Islet precursor cell (in vitro differentiated cells): ENCODE results near the gene GPC6.

ENCODE experiments used
- DNase-seq: peaks from one replicate; pipeline ENCODE4 v3.0.0-alpha.2; 2018

Gene GPC6

DNA sequence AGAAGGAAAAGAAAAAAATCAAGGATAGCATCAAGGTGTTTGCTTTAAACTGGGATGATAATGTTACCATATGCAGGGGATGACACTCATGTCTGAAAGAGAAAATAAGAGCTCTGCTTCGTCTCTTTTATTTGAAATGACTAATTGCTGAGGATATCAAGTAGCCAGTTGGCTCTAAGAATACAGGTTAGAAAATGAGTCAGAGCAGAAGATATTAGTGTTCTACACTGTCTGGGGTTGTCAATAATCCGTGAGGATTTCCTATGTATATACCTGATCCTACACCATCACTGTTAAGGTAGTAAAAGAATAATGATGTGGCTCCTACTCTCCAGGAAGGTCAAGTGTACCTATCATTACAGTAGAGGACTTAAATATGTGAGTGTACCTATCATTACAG, 562.5 kb downstream of the GPC6 start:
- no peak for DNase-seq

DNA sequence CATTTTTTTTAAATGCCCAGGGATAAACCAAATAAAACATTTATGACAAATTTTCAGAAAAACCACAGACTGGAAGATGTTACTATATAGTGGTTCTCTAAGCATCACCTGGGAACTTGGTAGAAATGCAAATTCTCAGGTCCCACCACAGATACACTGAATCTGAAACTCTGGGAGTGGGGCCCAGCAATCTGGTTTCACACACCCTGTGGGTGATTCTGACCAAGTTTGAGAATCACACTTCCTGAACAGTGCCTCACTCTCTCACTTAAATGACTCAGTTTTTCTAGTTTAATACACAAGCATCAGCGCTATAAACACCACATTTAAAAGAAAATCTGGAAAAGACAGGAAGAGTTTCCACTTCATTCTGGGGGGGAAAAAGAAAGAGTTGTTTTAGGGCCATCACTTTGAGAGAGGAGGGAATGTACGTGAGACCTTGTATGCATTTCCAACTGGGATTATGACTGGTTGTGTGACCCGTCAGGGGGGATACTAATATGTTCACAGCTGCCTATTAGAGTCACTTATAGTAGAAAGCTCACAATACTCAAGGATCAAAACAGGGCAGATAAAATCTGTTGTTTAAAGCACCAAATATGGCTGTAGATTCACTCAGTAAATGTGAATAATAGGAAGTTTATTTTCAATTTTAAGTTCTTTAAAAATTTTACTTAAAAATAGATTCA, 567.7 kb downstream of the GPC6 start:
- DNase-seq: no peak

DNA sequence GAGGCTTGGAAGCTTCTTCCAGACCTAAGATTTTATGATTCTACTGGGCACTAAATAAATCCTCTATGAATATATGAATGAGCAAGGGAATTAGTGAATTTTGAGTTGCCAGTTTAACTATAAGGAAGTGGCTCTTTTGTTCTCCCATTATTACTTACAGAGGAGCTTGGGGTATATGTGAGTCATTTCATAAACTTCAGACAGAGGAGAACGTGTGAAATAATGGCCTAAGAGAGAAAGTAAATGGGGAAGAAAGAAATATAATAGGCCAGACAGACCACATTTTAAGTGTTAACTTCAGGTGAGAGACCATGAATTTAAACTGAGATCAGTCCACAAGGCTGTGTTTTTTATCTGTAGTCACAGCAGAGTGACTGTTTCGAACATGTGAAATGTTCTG, 570.9 kb downstream of the GPC6 start:
- no peak for DNase-seq

DNA sequence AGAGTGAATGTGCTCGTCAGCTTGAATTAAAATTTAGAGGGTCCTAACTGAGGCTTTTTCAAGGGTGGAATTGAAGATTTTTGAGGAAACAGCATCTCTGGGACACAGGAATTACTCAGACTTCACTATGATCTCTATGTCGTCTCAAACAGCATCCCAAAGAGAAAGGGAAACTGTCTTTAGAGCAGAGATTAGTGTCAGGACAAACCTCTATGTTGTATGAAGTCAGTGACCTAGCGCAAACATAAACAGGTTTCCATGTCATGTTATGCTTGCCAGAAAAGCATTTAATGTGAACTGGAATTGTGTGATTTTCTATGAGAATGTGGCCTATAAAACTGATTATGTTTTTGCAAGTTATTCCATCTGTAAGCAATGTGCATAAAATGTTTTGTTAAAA, 573.7 kb downstream of the GPC6 start:
- DNase-seq: no peak

DNA sequence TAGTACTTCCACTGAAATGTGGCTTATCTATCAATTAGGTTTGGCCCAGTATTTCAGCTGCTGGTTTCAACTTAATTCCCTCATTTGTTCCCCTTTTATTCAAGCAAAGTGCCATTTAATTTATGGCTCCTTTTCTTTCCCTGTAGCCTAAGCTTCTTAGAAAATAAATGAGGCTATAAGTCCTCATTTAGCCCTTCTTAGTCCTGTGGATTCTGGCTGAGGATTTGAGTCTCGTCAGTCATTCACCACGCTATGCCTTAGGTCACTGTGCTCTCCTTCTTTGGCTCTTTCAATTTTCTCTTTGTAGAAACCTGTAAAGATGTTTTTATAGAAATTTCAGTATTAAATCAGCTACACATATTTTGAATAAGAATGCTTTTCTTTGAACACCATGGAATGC, 579.1 kb downstream of the GPC6 start:
- no peak for DNase-seq

DNA sequence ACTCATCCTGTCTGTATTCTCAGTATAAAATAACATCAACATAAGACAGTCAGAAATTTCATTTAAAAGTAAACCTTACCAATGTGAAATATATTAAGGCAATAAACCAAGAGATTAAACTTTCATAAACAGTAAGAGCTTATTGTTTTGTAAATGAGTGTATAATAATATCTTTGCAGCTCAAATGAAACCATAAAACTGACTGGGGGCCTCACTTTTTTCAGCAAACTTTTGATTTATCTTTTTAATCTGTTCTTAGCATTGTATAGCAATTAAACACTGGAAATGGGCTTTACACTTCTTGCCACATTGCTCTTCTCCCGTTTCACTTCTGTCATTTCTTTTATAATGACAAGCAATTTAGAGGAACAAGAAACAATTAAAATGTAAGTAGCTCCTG, 580.3 kb downstream of the GPC6 start:
- DNase-seq: no peak

DNA sequence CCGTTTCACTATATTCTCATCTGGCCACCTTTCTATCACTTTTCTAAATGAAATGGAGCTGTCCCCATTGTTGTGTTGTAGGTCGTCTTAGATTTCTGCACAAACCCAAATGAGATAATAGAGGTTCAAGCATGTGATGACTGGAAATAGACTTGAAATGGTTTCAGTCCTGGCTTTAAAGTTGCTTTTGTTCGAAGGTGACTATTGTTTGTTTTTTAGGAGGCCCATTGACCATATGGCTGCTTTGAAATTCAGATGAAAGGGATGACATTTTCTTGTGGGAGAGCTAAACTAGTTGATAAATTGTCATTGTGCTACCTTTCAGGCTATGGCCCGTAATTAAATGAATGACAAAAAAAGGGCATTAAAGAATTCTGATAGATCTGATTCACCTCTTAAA, 583.7 kb downstream of the GPC6 start:
- no peak for DNase-seq

DNA sequence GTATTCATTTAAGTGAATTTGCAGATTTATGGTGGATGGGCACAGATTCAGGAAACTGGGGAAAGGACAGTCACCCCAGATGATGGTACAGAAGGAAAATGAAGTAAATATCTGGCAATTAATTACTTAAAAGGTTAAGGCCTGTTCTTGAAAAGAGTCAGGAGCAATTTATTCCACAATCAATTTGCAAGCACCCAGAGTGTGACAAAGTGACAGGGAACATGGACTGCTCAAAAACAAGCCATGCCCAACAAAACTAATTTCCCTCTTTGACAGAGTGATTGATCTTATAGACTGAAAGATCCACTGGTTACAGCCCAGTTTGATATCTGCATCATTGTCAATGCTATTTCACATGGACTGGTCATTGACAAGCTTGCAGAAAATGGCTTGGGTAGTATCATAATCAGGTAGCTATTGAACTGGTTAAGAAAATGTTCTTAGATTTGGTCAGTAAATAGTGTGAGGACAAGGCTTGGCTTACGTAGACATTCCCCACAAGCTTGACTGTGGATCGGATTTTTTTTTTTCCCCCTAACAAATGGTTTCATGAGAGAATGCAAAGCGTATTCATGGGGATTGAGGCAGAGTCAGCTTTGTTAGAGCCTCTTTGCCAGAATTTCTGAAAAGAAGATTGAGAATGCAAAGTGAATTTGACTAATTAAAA, 584.6 kb downstream of the GPC6 start:
- DNase-seq: no peak

DNA sequence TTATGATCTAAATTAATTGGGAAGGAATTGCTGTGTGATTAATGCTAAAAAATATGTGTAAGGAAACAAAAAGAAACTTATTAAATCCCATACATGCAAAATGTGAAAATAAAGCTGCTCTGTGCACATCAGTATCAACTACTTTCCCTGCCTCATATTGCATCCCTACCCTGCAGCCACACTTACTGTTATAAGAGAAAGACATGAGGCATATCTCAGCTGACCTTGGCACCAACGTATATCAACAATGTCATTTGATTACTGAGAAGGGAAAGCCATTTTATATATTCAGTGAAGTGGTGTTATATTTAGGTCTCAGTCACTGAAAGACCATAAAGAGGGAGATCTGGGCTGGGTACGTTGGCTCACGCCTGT, 585.1 kb downstream of the GPC6 start:
- no peak for DNase-seq

DNA sequence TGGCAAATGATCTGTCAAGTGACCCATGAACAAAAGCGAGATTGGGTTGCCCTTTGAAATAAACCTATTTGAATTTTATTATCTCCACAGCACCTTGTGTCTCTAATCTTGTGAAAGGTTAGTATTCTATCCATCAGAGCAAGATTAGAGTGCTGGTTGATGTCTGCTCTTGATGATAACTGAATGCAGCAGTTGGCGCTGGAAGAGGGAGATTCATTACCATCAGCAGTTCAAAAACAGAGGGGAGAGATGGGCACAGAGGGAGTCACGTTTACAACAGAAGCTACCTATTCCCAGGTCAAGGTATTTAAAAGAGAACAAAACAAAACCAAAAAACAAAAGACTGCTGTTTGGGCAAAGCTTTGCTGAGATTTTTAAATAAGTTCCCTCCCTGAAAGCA, 588.1 kb downstream of the GPC6 start:
- DNase-seq: no peak

DNA sequence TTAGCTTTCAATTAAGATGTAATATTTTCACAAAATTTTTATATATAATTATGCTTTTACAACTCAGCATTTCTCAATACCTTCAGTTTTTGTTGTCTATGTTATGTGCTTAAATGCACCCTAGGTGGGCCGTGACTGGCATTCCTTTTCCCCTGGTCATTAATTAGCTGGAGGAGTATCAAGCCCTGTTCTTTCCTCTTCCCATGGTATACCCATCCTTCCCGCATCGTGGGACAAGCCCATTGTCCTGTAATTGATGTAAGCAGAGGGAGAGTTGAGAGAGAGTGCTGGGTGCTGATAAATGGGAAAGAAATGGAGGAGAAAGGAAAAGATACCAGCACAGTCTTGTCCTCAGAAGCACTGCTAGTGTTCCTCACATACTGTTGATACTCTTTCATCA, 591.7 kb downstream of the GPC6 start:
- no peak for DNase-seq

DNA sequence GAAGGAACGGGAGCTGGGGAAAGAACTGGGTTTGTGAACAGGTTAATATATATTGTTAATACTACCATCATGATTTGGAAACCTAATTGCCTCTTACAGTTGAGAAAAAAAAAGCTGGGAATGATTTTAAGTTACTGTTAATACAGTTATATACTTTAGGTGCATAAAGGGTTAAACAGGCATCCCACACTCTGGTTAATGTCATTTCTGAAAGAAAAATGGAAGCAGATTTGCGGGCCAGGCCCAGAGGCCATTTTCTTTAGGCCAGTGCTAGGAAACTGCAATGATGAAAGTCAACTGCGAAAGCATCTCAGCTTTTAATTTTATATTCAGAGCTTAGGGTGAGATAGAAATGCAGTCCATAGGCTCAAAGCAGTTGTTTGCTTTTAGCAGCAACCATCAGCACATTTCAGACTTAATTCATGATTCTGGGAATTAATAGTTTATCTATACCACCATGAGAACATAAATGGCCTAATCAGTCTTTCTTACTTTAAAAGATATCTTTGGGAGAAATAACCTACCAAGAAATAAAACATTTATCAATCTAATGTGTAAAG, 592.8 kb downstream of the GPC6 start:
- DNase-seq: no peak

DNA sequence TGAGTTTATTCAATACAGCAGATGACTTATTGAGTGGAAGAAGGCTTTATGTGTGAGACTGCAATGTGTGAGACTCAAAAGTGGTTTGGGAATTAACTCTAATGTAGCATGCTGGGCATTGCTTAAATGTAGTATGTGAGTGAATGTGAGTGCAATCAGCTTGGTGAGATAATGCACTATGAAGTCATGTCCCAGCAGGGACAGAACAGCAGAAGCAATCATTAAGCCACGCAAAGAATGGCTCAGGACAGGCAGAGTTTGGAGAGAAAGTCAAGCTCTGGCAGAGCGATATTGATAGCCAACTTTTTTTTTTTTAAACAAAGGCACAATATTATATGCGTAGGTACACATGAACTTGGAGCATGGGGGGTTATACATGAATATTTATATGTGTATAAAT, 597.7 kb downstream of the GPC6 start:
- no peak for DNase-seq

DNA sequence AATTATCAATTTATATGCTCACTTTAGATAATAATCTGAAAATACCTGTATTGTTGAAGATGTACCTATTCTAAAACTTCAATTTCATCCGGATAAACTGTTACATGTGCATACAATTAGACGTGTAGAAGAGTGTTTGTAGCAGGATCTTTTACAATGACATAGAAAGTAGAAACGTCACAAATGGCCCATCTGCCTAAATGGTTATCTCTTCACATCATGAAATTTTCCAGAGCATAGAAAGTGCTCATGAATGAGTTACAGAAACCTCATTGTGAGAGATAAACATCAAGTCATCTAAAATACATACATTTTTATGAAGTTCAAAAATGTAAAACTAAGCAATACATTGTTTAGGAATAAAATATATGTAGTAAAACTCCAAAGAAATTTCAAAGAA, 607.4 kb downstream of the GPC6 start:
- DNase-seq: no peak

DNA sequence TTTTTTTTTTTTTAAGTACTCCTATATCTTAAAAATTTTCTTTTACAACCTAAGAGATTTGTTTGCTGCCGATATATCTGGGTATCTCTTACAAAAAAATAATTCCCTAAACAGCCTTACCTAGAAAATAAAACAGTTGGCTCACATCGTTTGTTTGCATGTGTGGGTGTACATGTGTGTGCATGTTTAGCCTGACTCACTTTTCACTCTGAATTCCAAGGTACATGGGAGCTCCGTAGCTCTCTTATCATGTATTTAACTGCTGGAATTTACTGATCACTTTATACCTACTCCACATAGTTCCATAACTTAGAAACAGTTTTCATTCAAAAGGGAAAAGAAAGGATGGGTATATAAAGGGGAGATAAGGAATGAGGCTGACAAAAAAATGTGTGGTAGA, 616.5 kb downstream of the GPC6 start:
- DNase-seq: no peak

DNA sequence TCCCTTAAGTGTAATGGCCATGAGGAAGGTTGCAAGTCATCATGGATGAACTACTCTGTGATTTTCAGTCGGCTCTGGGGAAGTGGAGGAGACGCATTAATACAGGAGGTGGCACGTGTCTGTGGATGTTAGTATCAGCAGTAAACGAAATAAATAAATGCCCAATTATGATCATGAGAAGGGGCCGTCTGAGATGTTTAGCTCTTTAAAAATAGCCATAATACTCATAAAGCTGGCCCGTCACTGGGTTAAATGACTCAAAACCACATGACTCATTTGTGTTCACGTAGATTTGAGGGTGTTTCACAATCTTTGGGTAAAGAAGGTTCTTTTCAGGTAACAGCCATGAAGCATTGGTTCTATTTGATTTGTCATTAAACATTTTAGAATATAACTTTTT, 620.6 kb downstream of the GPC6 start:
- DNase-seq: no peak

DNA sequence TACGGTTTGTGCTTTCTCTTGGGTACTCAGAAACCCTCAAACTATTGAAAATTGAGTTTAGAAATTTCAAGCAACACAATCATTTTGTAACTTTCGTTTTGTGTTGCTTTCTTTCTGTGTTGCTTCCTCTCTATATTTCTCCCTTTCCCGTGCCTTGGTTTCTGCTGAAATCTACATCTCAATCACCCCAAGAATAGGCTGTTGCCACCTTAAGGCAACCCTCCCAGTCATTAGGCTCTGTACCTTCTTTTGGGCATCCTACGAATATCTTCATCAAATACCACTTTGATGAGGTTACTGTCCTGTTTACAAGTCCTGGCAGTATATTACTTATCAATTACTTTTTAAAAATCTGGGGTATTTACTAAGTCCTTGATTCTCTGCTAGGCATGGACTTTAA, 621.6 kb downstream of the GPC6 start:
- DNase-seq: no peak

DNA sequence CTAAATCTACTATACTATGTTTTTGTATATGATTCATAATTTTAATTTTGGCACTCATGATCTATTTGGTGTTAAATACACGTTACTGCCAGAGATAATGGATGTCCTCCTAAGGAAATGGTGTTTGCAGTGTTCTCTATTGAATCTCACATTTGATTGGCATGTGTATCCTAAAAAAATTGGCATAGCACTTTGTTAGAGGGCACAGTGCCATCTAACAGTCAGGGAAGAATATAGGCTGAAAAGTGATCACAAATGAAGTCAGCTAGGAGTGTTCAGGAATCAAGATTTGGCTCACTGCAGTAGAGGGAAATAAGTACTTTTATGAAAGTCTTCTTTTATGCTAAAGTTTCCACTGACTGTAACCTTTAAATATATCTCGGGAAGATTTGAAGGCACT, 624.6 kb downstream of the GPC6 start:
- DNase-seq: no peak

DNA sequence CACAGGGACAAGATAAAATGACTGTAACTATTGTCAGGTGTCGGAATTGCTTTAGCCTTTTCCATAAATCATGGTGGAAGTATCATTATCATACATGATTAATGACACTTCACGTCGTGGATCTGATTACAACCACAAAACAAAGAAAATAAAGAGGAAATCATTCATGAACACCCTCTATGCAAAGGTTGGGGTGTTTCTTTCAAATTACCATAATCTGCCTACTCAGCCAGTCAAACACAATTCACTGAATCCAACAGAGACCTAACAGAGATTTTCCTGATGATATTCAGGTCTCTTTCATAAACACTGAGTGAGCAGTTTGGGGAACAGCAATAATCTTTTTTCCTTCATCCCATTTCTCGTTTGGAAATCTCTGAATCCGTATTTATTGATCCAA, 627.3 kb downstream of the GPC6 start:
- DNase-seq: no peak

DNA sequence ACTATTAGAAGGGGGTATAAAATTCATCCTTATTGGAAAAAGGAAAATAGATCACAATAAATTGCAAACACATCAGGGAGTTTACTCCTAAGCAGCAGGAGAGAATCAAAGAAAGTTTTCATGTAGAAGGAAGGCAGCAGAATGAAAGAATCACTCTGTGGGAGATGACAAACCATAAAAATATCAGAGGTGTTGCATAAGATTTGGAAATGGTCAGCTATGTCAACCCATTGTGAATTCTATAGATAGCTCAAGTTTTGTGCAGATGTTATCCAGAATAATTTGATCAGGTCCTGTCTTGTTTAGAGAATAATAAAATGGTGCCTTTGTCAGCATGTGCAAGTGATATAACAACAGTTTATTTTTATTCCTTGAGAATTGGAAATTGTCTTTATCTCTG, 630.5 kb downstream of the GPC6 start:
- no peak for DNase-seq

DNA sequence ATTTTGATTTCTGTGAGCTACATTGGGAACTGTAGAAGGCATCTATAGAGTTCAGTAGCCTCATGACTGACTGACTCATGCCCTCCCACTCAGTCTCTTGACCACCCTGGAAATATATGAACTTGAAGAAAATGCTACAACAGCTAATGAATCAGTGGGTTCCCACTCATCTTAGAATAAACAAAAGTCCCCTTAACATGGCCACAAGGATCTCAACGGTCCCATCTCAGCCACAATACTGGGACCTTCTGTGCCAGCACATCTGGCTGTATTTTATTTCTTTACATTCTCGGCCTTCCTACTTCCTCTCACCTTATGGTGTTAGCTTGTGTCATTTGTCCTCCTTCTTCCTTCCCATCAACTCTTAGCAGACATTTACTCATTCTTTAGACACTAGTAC, 633.1 kb downstream of the GPC6 start:
- no peak for DNase-seq

DNA sequence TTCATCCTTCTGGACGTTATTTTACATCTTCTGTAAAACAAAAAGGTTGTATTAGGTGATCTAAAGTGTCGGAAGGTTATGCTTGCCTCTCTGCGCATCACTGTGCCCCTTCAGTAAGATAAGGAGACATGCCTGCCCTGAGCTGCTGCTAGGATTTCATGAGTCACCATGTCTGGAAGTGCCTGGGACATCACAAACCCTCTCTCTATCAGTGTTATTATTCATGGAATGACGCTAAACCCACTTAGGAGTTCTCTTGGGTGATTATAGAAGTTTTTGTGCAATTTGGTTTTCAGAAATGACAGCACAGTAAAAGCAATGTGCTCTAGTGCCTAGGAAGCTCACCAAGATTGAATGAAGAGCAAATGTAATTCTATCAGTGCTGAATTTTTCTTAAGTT, 635.2 kb downstream of the GPC6 start:
- peak; percentile 87 for DNase-seq

DNA sequence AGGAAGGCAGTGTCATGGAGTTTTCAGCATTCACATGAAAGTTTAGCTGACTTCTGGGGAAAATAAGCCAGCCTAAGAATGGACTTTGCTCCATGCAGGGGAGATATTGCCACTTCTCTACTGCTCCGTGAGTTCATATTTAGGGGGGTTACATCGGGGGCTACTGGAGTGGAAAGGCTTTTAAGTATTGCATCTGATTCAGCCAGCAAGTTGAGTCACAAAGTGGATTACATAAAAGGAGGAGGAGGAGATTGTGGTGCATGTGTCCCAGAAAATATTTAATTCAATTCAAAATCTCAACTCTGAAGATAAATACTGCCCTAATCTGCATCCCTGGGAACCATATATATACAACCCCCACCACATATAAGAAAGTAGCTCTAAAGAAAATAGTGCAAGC, 635.7 kb downstream of the GPC6 start:
- DNase-seq: no peak

DNA sequence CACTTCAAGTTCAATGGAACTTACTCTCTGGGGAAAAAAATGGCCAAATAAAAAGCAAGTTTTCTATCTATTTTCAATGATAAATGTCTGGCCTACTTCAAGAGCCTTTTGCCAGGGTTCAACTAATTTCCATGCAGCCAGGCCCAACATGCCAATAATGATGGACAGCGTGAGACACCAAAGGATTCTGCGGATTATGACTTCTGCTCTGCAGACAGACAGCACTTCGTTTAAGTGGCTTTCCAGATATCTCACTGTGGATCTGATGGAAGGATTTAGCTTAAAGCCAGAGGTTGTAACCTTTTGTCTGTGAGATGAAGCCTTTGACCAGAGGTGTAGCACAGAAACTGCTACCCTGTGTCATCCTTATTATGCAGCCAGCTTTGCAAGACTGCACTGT, 638.6 kb downstream of the GPC6 start:
- DNase-seq: peak; percentile 57

DNA sequence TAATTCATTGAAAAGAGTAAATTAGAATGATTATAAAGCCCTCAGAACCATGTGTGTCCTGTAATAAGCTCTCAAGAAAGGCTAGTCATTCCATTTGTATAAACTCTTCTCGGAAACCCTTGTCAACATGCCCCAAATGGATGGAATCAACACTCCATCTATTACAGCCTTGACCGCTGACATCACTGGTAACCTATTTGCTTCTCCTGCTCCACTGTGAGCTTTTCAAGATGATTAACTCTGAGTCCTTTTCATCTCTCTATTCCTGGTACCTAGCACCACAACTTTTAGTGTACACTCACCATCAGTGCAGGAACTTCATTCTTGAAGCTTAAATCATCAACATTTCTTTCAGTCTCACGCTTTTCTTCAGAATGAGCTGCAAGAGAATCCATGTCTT, 640.9 kb downstream of the GPC6 start:
- no peak for DNase-seq
